Duodenal mucosa (tissue), 2 donors: ENCODE measurements around the gene CCDC157.

Experiments used
- H3K27ac ChIP-seq: one replicate; pipeline ENCODE4 v1.7.0; 2013; ENCODE audit warnings: low read depth, low read length
- H3K27me3 ChIP-seq, 2 donors: one replicate each; pipeline ENCODE4 v1.7.0; 2013; ENCODE audit warnings: low read length in 2 of 2, control low read depth in 1 of 2; ENCODE audit not compliant: insufficient read depth in 2 of 2, control insufficient read depth in 1 of 2
- H3K36me3 ChIP-seq, 2 donors: one replicate each; pipeline ENCODE4 v1.7.0; 2013; ENCODE audit warnings: low read length in 2 of 2, control low read depth in 1 of 2; ENCODE audit not compliant: insufficient read depth in 2 of 2, control insufficient read depth in 1 of 2
- H3K4me1 ChIP-seq, 2 donors: one replicate each; pipeline ENCODE4 v1.7.0; 2013; ENCODE audit warnings: low read length in 2 of 2, control low read depth in 1 of 2; ENCODE audit not compliant: insufficient read depth in 2 of 2, control insufficient read depth in 1 of 2
- H3K4me3 ChIP-seq, 2 donors: one replicate each; pipeline ENCODE4 v1.7.0; 2013; ENCODE audit warnings: low read length in 2 of 2, low read depth in 1 of 2
- H3K9ac ChIP-seq, 2 donors: one replicate each; pipeline ENCODE4 v1.7.0; 2013; ENCODE audit warnings: low read length in 2 of 2, low read depth in 1 of 2
- H3K9me3 ChIP-seq, 2 donors: one replicate each; pipeline ENCODE4 v1.7.0; 2013; ENCODE audit warnings: low read length in 2 of 2, control low read depth in 1 of 2; ENCODE audit not compliant: control insufficient read depth in 1 of 2

Gene CCDC157

DNA sequence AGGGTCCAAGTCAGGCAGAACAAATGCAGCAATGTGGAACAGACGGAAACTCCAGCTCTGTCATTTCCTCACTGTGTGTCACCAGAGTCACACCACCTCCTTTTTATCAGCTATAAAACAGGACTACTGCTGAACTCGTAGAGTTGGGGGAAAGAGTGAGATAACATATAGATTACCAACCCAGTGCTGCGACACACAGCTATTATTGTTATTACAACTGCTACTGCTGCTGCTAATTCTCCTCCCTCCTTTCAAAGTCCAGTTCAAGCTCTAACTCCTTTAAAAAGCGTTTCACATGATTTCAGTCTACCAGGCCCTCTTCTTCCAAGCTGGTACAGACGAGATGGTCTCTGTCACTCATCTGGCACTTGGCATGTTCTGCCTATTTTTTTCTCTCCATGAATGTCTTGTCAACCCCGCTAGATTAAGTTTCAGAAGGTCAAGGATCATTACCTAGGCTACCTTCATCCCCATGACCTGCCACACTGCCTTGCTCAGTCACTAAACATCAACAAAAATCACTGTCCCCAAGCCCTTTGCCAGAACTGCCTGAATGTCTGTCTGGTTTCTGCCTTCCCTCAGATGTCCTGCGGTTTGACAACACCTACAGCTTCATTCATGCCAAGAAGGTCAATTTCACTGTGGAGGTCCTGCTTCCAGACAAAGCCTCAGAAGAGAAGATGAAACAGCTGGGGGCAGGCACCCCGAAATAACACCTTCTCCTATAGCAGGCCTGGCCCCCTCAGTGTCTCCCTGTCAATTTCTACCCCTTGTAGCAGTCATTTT, 65.1 kb downstream of the CCDC157 start:
- H3K36me3 ChIP-seq, result peaks cover 10 to 16% of the 10 kb centered on the region in 2 donors
- H3K9me3 ChIP-seq, result no peaks in the 10 kb centered on the region
- peaks cover 70 to 73% of the 10 kb centered on the region in 2 donors for H3K4me1 ChIP-seq
- H3K27ac ChIP-seq, result peak overlapping the region; percentile 96
- H3K4me3 ChIP-seq, result peak overlapping the region; percentile 74 to 83
- H3K9ac ChIP-seq, result peak overlapping the region; percentile 92 to 97
- no peaks in the 10 kb centered on the region for H3K27me3 ChIP-seq

DNA sequence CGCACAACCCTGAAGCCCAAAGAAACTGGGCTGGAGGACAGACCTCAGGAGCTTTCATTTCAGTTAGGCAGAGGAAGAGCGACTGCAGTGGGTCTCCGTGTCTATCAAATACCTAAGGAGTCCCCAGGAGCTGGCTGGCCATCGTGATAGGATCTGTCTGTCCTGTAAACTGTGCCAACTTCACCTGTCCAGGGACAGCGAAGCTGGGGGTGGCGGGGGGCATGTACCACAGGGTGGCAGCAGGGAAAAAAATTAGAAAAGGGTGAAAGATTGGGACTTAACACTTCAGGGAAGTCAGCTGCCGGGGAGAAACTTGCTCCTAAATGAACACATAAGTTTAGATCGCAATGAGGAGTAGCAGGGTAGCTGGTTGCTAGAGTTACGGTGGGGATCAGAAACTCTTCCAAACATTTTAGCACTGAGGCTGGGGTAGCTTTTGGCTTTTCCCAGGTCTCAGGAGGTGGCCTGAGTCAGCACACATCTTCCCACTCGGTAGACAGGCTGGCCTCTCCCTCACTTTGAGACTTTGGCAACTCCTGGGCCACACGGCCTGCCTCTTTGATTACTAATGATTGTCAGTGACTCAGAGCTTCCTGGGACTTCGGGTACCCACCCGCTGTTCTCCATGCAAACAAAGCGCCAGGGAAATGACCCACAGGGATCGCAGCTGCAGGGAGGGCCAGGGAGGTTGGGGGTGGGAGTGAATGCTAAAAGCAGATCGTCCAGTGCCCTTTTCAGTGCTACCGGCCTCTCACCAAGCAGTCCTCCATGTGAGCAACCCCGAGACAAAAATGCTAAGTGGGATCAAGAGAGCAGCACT, 65.9 kb downstream of the CCDC157 start:
- Histone ChIP-seq H3K27ac (peak overlapping the region; percentile 96), H3K4me3 (peak overlapping the region; percentile 74 to 83), H3K9me3 (no peaks in the 10 kb centered on the region), H3K4me1 (peaks cover 62 to 73% of the 10 kb centered on the region in 2 donors), H3K36me3 (peaks cover 5 to 12% of the 10 kb centered on the region in 2 donors), H3K27me3 (no peaks in the 10 kb centered on the region), H3K9ac (peak overlapping the region; percentile 92 to 97)

DNA sequence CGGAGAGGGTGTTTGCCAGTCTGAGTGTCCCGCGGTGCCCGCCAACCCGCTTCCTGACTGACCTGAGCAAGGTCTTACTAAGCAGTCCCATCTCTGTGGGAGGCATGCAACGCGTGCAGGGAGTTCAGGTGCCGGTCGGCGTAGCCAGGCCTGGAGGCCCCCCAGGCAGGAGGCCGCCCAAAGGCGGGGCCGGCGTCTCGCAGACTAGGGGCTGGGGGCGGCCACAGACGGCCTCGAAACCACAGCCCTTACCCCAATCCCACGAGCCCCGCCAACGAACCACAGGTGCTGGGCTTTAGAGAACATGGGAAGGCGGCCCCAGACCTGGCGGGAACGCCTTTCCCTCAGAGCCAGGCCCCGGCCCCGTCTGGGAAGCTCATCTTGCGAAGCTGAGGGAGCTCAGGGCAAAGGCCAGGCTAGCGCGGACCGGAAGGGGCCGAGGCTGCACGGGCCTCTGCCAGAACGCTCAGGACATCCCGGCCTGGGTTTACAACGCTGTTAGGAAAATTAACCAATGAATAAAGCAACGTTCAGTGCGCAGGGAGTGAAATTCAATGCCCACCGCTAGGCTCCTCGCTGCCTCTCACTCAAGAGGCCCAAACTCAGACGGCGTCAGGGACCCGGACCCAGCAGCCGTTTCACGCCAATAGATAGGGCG, 66.6 kb downstream of the CCDC157 start:
- H3K4me3 ChIP-seq, result peak overlapping the region; percentile 74 to 83
- peak overlapping the region; percentile 92 to 97 for H3K9ac ChIP-seq
- H3K27ac ChIP-seq, result peak overlapping the region; percentile 96
- H3K27me3 ChIP-seq, result no peaks in the 10 kb centered on the region
- H3K4me1 ChIP-seq, result peaks cover 55 to 71% of the 10 kb centered on the region in 2 donors
- H3K36me3 ChIP-seq, result peaks cover 4 to 12% of the 10 kb centered on the region in 2 donors
- H3K9me3 ChIP-seq, result no peaks in the 10 kb centered on the region

DNA sequence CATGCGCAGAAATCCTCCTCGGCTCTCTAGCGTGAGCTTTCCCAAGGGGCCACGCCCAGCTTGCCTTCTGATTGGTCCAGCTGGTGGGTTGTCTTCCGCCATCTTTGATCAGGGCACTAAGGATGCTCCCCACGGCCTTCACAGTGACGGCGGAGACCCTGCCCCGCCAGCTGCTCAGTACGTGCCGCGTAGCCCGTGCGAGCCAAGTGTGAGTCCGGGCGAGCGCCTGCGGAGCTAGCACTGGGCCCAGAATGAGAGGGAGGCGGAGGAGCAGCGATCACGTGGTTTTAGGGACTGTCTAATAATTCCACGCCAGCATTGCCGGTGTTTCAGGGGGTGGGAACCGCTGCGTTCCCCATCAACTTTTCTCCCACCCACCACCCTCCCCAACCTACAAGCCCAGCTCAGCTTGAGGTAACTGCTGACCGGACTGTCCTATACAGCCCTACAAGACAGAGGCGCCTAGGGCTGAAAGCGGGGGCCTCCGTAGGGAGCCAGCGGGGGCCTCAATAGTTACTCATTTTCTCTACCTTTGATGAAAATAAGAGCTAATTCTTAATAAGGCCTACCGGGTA, 67.2 kb downstream of the CCDC157 start:
- H3K9me3 ChIP-seq, result no peaks in the 10 kb centered on the region
- H3K4me1 ChIP-seq, result peaks cover 49 to 66% of the 10 kb centered on the region in 2 donors
- peak overlapping the region; percentile 96 for H3K27ac ChIP-seq
- peak overlapping the region; percentile 74 to 83 for H3K4me3 ChIP-seq
- H3K27me3 ChIP-seq, result no peaks in the 10 kb centered on the region
- peaks cover 4 to 16% of the 10 kb centered on the region in 2 donors for H3K36me3 ChIP-seq
- H3K9ac ChIP-seq, result peak overlapping the region; percentile 92 to 97

DNA sequence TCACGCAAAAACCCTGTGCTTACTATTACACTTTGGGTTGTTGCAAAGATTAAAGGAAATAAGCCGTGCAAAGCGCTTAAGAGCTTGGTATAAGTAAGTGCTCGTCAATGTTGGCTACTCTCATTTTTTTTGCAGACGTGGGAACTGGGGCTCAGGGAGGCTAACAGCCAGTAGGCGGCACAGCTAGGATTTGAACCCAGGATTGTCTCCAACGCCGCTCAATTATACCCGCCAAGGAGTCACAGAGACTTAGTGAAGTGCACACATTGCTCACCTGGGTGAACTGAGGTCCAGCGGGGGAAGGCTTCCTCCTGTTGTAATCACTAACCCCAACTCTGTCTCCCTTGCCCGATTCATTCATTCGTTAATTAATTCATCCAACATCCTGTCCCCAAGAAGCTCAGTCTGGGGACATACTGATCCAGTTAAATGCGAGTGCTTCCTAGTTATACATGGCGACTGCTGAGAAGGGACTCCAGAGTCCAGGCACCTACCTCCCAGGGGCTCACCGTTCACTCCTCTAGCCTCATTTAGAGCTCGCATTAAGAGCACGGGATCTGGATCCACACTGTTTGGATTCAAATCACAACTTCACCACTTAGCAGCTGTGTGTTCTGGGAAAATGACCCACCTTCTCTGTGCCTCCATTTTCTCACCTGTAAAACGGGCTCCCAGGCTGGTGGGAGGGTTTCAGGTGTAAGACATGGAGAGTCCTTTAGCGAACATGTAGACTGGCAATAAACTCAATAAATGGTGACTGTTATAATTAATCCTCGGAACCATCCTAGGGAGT, 67.9 kb downstream of the CCDC157 start:
- Histone ChIP-seq H3K4me1 (peaks cover 48 to 63% of the 10 kb centered on the region in 2 donors), H3K36me3 (peaks cover 4 to 16% of the 10 kb centered on the region in 2 donors), H3K4me3 (peak overlapping the region; percentile 74 to 82), H3K9me3 (no peaks in the 10 kb centered on the region), H3K27ac (peak overlapping the region; percentile 96), H3K27me3 (no peaks in the 10 kb centered on the region), H3K9ac (peak overlapping the region; percentile 90 to 92)

DNA sequence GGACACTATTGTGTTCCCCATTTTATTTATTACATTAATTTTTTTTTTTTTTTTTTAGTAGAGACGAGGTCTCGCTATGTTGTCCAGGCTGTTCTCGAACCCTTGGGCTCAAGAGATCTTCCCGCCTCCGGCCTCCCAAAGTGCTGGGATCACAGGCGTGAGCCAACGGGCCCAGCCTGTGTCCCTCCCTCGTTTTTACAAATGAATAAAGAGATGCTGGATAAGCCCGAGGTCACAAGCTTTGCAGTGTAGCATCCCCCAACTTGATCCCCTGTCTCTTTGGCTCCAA, 68.5 kb downstream of the CCDC157 start:
- H3K9ac ChIP-seq, result peak overlapping the region; percentile 76 to 92
- H3K27me3 ChIP-seq, result no peaks in the 10 kb centered on the region
- H3K9me3 ChIP-seq, result no peaks in the 10 kb centered on the region
- H3K4me1 ChIP-seq, result peaks cover 45 to 60% of the 10 kb centered on the region in 2 donors
- H3K4me3 ChIP-seq, result peak overlapping the region; percentile 74 to 82
- H3K36me3 ChIP-seq, result peaks cover 3 to 15% of the 10 kb centered on the region in 2 donors
- H3K27ac ChIP-seq, result no peak overlapping the region

DNA sequence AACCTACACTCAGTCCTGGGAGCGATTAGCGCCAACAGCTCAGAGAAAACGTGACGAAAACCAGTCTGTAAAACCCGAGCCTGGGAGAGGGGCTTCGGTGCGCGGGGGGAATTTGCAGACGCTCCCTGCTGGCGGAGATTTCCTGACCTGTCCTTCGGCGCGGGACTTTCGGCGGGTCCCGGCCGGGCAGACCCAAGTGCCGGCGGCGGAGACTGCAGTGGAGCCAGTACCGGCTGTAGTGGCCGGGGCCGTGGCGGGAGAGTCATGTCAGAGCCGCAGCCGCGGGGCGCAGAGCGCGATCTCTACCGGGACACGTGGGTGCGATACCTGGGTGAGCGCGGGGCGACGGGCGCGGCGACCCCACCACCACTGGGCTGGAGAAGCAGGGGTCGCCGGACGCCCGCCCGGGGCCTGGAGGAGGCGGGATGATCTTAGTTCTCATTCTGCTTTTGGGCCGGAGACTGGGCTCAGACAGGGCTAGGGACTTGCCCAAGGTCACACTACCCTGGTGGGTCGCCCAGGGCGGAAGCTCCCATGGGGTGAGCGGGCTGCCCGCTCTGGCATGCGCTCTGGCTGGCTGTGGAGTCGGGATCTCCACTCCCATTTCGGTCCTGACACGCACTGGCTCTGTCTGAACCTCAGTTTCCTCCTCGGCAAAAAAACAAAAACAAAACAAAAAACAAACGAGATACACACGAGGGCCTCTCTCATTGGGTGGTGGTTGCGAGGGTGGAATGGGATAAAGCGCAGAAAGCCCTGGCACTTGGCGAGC, 69.0 kb downstream of the CCDC157 start, which contains the start of gene MTFP1:
MTFP1 (plus strand) TSS at position 153 of the 772 bp plus-strand sequence; CDS start at position 265, 112 bp downstream.
- peak within 1 kb of the TSS; percentile 90 to 92 for H3K9ac ChIP-seq
- peaks cover 0 to 11% of the 10 kb centered on the region in 2 donors for H3K36me3 ChIP-seq
- peaks cover 39 to 54% of the 10 kb centered on the region in 2 donors for H3K4me1 ChIP-seq
- no peaks in the 10 kb centered on the region for H3K27me3 ChIP-seq
- peak within 1 kb of the TSS; percentile 74 to 82 for H3K4me3 ChIP-seq
- H3K9me3 ChIP-seq, result no peaks in the 10 kb centered on the region
- peak within 1 kb of the TSS; percentile 65 for H3K27ac ChIP-seq
